ENCODE results near the gene ARHGAP22. TPM values are rescaled to one million over a fixed set of nuclear protein-coding genes. Genes with fewer than 3 reads are reported as not detected.
A peak's percentile ranks its signal among the peaks of the same experiment; 100 is the strongest.

Gene ARHGAP22
- total RNA-seq, 1 experiment from 2014 or later = 9.9 TPM

DNA sequence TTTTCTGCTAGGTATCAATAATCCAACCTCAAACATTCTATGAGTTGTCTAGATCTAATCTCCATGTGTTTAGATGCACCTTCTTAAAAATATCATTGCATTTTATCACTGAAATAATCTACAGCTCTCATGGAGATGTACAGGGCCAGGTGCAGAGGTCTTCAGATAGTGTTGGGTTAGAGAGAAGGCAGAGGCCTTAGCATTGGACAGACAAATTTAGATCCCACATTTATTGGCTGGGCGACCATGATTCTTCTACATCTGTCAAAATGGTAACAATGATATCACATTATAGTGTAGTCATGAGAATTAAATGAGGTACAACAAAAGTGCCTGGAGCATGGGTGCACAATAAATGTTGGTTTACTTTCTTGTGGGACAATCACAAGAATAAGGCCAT, 3.1 kb downstream of the ARHGAP22 start:
- BruUV-seq (replicated peaks) = TSS peak; percentile 31
- Histone ChIP-seq H3K9me3 (ENCODE audit: control insufficient read depth in 1 of 2, insufficient read depth in 1 of 2, low read depth in 1 of 2, low read length in 2 of 2) (no peaks in the 10 kb centered on the region), H3K4me3 (replicated peaks in 1 of 2; ENCODE audit: low read depth in 1 of 2, low read length in 2 of 2) (no peak overlapping the region), H3K36me3 (ENCODE audit: control insufficient read depth in 1 of 2, insufficient read depth in 2 of 2, low read length in 2 of 2) (no peaks in the 10 kb centered on the region), H3K4me1 (ENCODE audit: control insufficient read depth in 1 of 2, insufficient read depth in 2 of 2, low read length in 2 of 2) (peaks cover 6 to 23% of the 10 kb centered on the region in 2 experiments), H3K27ac (ENCODE audit: low read depth, low read length) (no peak overlapping the region), H2AFZ (ENCODE audit: low read depth, low read length, poor library complexity, severe bottlenecking) (no peak overlapping the region), H3K9me2 (ENCODE audit: insufficient read depth) (no peaks in the 10 kb centered on the region), H3K4me2 (ENCODE audit: low read length) (no peak overlapping the region), H4K20me1 (ENCODE audit: insufficient read depth) (0 out of 2 replicates have a peak, but pooled peaks cover 3% of the 10 kb centered on the region), H3K27me3 (ENCODE audit: insufficient read depth, low read length) (no peaks in the 10 kb centered on the region), H3K79me2 (ENCODE audit: insufficient read depth, low read length) (peaks cover 26% of the 10 kb centered on the region; the same call in 1 of the 2 replicates), H3K9ac (ENCODE audit: low read length) (no peak overlapping the region)
- ATAC-seq (no peak), DNase-seq (ENCODE audit: low read depth, low spot score) (no peak)
- no peak for TF ChIP-seq SP1 (IDR thresholded peaks at IDR 0.05; ENCODE audit: low read depth)
- no peak for TF ChIP-seq ELF1 (IDR thresholded peaks at IDR 0.05; ENCODE audit: borderline replicate concordance, low read depth)
- TF ChIP-seq, protein P1, sequence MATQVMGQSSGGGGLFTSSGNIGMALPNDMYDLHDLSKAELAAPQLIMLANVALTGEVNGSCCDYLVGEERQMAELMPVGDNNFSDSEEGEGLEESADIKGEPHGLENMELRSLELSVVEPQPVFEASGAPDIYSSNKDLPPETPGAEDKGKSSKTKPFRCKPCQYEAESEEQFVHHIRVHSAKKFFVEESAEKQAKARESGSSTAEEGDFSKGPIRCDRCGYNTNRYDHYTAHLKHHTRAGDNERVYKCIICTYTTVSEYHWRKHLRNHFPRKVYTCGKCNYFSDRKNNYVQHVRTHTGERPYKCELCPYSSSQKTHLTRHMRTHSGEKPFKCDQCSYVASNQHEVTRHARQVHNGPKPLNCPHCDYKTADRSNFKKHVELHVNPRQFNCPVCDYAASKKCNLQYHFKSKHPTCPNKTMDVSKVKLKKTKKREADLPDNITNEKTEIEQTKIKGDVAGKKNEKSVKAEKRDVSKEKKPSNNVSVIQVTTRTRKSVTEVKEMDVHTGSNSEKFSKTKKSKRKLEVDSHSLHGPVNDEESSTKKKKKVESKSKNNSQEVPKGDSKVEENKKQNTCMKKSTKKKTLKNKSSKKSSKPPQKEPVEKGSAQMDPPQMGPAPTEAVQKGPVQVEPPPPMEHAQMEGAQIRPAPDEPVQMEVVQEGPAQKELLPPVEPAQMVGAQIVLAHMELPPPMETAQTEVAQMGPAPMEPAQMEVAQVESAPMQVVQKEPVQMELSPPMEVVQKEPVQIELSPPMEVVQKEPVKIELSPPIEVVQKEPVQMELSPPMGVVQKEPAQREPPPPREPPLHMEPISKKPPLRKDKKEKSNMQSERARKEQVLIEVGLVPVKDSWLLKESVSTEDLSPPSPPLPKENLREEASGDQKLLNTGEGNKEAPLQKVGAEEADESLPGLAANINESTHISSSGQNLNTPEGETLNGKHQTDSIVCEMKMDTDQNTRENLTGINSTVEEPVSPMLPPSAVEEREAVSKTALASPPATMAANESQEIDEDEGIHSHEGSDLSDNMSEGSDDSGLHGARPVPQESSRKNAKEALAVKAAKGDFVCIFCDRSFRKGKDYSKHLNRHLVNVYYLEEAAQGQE (IDR thresholded peaks at IDR 0.05; ENCODE audit: low read depth) = no peak
- no peak for TF ChIP-seq FOSL1 (IDR thresholded peaks at IDR 0.05; ENCODE audit: low read depth)
- TF ChIP-seq TCF7L2 (IDR thresholded peaks at IDR 0.05; ENCODE audit: borderline replicate concordance, extremely low read depth, insufficient read depth, insufficient read length) = no peak
- TF ChIP-seq, protein P2, sequence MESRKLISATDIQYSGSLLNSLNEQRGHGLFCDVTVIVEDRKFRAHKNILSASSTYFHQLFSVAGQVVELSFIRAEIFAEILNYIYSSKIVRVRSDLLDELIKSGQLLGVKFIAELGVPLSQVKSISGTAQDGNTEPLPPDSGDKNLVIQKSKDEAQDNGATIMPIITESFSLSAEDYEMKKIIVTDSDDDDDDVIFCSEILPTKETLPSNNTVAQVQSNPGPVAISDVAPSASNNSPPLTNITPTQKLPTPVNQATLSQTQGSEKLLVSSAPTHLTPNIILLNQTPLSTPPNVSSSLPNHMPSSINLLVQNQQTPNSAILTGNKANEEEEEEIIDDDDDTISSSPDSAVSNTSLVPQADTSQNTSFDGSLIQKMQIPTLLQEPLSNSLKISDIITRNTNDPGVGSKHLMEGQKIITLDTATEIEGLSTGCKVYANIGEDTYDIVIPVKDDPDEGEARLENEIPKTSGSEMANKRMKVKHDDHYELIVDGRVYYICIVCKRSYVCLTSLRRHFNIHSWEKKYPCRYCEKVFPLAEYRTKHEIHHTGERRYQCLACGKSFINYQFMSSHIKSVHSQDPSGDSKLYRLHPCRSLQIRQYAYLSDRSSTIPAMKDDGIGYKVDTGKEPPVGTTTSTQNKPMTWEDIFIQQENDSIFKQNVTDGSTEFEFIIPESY (IDR thresholded peaks at IDR 0.05; ENCODE audit: extremely low read depth, insufficient replicate concordance, low read length) = no peak
- TF ChIP-seq SIN3A (IDR thresholded peaks at IDR 0.05; ENCODE audit: low read depth) = no peak
- no peak for TF ChIP-seq EGR1 (IDR thresholded peaks at IDR 0.05; ENCODE audit: low read depth)
- TF ChIP-seq YY1 (IDR thresholded peaks at IDR 0.05; ENCODE audit: extremely low read depth, insufficient replicate concordance, low read depth, low read length) = no peak
- TF ChIP-seq, protein P3, sequence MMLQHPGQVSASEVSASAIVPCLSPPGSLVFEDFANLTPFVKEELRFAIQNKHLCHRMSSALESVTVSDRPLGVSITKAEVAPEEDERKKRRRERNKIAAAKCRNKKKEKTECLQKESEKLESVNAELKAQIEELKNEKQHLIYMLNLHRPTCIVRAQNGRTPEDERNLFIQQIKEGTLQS (IDR thresholded peaks at IDR 0.05) = no peak
- no peak for TF ChIP-seq POLR2A (IDR thresholded peaks at IDR 0.05; ENCODE audit: borderline replicate concordance, extremely low read depth, insufficient read depth, insufficient read length)
- TF ChIP-seq EZH2 (IDR thresholded peaks at IDR 0.05) = no peak
- no peak for TF ChIP-seq CBX3 (IDR thresholded peaks at IDR 0.05; ENCODE audit: low read depth)
- no peak for TF ChIP-seq SRF (IDR thresholded peaks at IDR 0.05; ENCODE audit: low read depth)
- TF ChIP-seq, protein P4, sequence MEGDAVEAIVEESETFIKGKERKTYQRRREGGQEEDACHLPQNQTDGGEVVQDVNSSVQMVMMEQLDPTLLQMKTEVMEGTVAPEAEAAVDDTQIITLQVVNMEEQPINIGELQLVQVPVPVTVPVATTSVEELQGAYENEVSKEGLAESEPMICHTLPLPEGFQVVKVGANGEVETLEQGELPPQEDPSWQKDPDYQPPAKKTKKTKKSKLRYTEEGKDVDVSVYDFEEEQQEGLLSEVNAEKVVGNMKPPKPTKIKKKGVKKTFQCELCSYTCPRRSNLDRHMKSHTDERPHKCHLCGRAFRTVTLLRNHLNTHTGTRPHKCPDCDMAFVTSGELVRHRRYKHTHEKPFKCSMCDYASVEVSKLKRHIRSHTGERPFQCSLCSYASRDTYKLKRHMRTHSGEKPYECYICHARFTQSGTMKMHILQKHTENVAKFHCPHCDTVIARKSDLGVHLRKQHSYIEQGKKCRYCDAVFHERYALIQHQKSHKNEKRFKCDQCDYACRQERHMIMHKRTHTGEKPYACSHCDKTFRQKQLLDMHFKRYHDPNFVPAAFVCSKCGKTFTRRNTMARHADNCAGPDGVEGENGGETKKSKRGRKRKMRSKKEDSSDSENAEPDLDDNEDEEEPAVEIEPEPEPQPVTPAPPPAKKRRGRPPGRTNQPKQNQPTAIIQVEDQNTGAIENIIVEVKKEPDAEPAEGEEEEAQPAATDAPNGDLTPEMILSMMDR (IDR thresholded peaks at IDR 0.05 in 2 of 3, conservative IDR thresholded peaks at IDR 0.05 in 1 of 3; ENCODE audit: borderline replicate concordance in 1 of 3, insufficient read depth in 1 of 3, low read depth in 2 of 3, low read length in 2 of 3) = no peak
- TF ChIP-seq CEBPB (IDR thresholded peaks at IDR 0.05; ENCODE audit: low read depth) = no peak
- TF ChIP-seq EZH2phosphoT487 (IDR thresholded peaks at IDR 0.05; ENCODE audit: borderline replicate concordance) = no peak
- no peak for TF ChIP-seq ZNF274 (IDR thresholded peaks at IDR 0.05; ENCODE audit: low read depth, low read length)
- TF ChIP-seq, protein P5, sequence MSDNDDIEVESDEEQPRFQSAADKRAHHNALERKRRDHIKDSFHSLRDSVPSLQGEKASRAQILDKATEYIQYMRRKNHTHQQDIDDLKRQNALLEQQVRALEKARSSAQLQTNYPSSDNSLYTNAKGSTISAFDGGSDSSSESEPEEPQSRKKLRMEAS (IDR thresholded peaks at IDR 0.05) = no peak
- POLR2A ChIA-PET = no interaction called here
- intact Hi-C loops (cut with micrococcal nuclease) = loop anchor here (10.0 kb wide), 1 partner anchor 53 kb away; no protein-coding TSS in a partner anchor
- RAD21 ChIA-PET (ENCODE audit: low non-redundant PET in 1 of 2, low total read pairs in 2 of 2, uncharacterized antibody in 2 of 2, unreplicated experiment in 2 of 2) = no interaction called here
- CTCF ChIA-PET = no interaction called here

All from HCT116 (cell line).